Pancreas (tissue), 10 donors: ENCODE data around the gene SLC7A9. TPM values are rescaled to one million over a fixed set of nuclear protein-coding genes. Genes with fewer than 3 reads are reported as not detected.
A peak's percentile ranks its signal among the peaks of the same experiment; 100 is the strongest.
"Not testable (repeated sequence)": the region's sequence is repeated elsewhere in the genome, so short reads cannot be mapped to it uniquely, and the experiment has no call there.

Experiments
- ATAC-seq, 4 donors: fragments of 200-7000 bp; cut with Tn5 transposase; one replicate each; pipeline versions ENCODE4 v1.8.0 to v1.9.1; 2020; ENCODE audit warnings: mild to moderate bottlenecking in 4 of 4, moderate library complexity in 4 of 4
- DNase-seq, 6 donors: peaks; one replicate each; pipeline ENCODE4 v3.0.0-alpha.2; 2020
- FAIRE-seq: peaks from 2 replicates; lab custom pipeline; 2012; peaks lifted over from hg19 to GRCh38; lab: Jason Lieb, UNC
- H3K27ac ChIP-seq, 4 donors: fragments of 200-600 bp; sonication (generic); 1 replicate in 3 of 4; 2 replicates in 1 of 4; pipeline versions ENCODE4 v1.5.0 to v1.8.0; 2020
- H3K27me3 ChIP-seq, 4 donors: fragments of 200-600 bp; one replicate each; pipeline ENCODE4 v1.8.0; 2021
- H3K36me3 ChIP-seq, 3 donors: fragments of 200-600 bp; sonication (generic) in 1 of 3; one replicate each; pipeline versions ENCODE4 v1.5.0 to v1.8.0; 2020 to 2021
- H3K4me1 ChIP-seq, 3 donors: fragments of 200-600 bp; one replicate each; pipeline ENCODE4 v1.8.0; 2021
- H3K4me3 ChIP-seq, 4 donors: fragments of 200-600 bp; sonication (generic) in 2 of 4; one replicate each; pipeline versions ENCODE4 v1.5.0 to v1.8.0; 2020 to 2021
- H3K9me3 ChIP-seq, 4 donors: fragments of 200-600 bp; one replicate each; pipeline ENCODE4 v1.8.0; 2021
- CTCF ChIP-seq, 4 donors: fragments of 200-600 bp; sonication (generic) in 3 of 4; IDR thresholded peaks; one replicate each; pipeline versions ENCODE4 v1.5.0 to v1.8.0; 2021; ENCODE audit warnings: antibody characterized with exemption in 4 of 4
- WGBS, 2 donors: extraction: QIAGEN DNeasy Blood & Tissue Kit; methylation state at CpG; one replicate each; pipeline ENCODE4 v1.1.7; 2013; 5-methylcytosine and 5-hydroxymethylcytosine counted together
- intact Hi-C, 3 donors: fragments of 100-400 bp; cut with DNase I; formaldehyde crosslinking; loops; one replicate each; pipeline versions ENCODE4 v1.11.1 to v1.14.2; 2022
- polyA plus RNA-seq, 2 donors: library from polyadenylated mRNA; stranded (reverse); fragments of 200-250 nt; gene quantifications; one replicate each; pipeline ENCODE4 v1.2.3, GENCODE V29; 2013
- total RNA-seq, 6 donors: library from RNA; stranded (reverse); fragmentation: NEBNext Ultra II Directional in 4 of 6; extraction: Animal tissue kit (Norgen Biotek cat#: 25700) in 4 of 6; gene quantifications; one replicate each; pipeline versions ENCODE4 v1.2.1 to v1.2.4, GENCODE V29; 2021 to 2023
- donor health status: healthy with polysubstance abuse.
- donor health status: DM: no; HTN: no; CAD: no; lungs with moderate emphysema.
- donor health status: DM: no; HTN: no; CAD: no.
- donor health status: control.
- donor health status: control.
- donor health status: Bipolar disorder and iron deficiency.
- donor health status: DM: yes; HTN: yes; CAD: no.
- donor health status: DM: no; HTN: no; CAD: no.
- donor health status: DM: no; HTN: no; CAD: no.
- donor health status: DM: yes; HTN: yes; CAD: no.

The SLC7A9 gene
- total and polyA plus RNA-seq, 8 donors: 0.08 to 1.1 (median 0.28) TPM; not detected in 3

- Histone ChIP-seq H3K4me1 (no peaks in the 10 kb centered on the region), H3K4me3 (no peak overlapping the region), H3K27ac (no peak overlapping the region), H3K9me3 (no peaks in the 10 kb centered on the region), H3K27me3 (no peaks in the 10 kb centered on the region), H3K36me3 (no peaks in the 10 kb centered on the region)
- intact Hi-C loops: no loop called here
- FAIRE-seq (no peak), DNase-seq (peak in 1 of 6 donors; percentile 2), ATAC-seq (no peak)
- WGBS, 2 donors: 70 to 76% methylated on average over 12 of the region's 12 CpGs
- no peak for TF ChIP-seq CTCF (IDR thresholded peaks at IDR 0.05)
These were observed 1.4 kb upstream of the SLC7A9 start for GRCh38 chr19:32870981-32871451.

- no peaks in the 10 kb centered on the region for H3K9me3 ChIP-seq
These were observed 503 bp upstream of the SLC7A9 start for GRCh38 chr19:32869966-32870573.

GRCh38 chr19:32868206-32868950 lies 1.2 kb downstream of the SLC7A9 start:
- no peak for TF ChIP-seq CTCF (IDR thresholded peaks at IDR 0.05)
- no peak for DNase-seq
- H3K9me3 ChIP-seq: no peaks in the 10 kb centered on the region

More at GRCh38 chr19:32869966-32870573, 503 bp upstream of the SLC7A9 start:
- intact Hi-C loops: no loop called here
- 79 to 81% methylated on average over 18 of the region's 18 CpGs for WGBS, 2 donors
- H3K4me1 ChIP-seq: no peaks in the 10 kb centered on the region
- H3K4me3 ChIP-seq: no peak overlapping the region
- ATAC-seq: no peak
- TF ChIP-seq CTCF (IDR thresholded peaks at IDR 0.05): no peak
- no peaks in the 10 kb centered on the region for H3K27me3 ChIP-seq
- H3K36me3 ChIP-seq: no peaks in the 10 kb centered on the region
- no peak for DNase-seq
- H3K27ac ChIP-seq: no peak overlapping the region
- no peak for FAIRE-seq

GRCh38 chr19:32867436-32867835 lies 2.1 kb downstream of the SLC7A9 start:
- ATAC-seq, FAIRE-seq: not testable (repeated sequence)
- WGBS, 2 donors: 88 to 97% methylated on average over 9 of the region's 9 CpGs

More at GRCh38 chr19:32868206-32868950, 1.2 kb downstream of the SLC7A9 start:
- intact Hi-C loops: no loop called here
- no peak for FAIRE-seq
- no peak overlapping the region for H3K4me3 ChIP-seq
- H3K36me3 ChIP-seq: no peaks in the 10 kb centered on the region
- no peaks in the 10 kb centered on the region for H3K27me3 ChIP-seq
- no peaks in the 10 kb centered on the region for H3K4me1 ChIP-seq
- H3K27ac ChIP-seq: no peak overlapping the region
- ATAC-seq: no peak
- 85 to 89% methylated on average over 19 of the region's 19 CpGs for WGBS, 2 donors

GRCh38 chr19:32866564-32867265 lies 2.9 kb downstream of the SLC7A9 start:
- H3K27ac ChIP-seq: no peak overlapping the region
- intact Hi-C loops: no loop called here
- H3K36me3 ChIP-seq: no peaks in the 10 kb centered on the region
- DNase-seq: no peak
- ATAC-seq: no peak
- no peaks in the 10 kb centered on the region for H3K27me3 ChIP-seq
- WGBS, 2 donors: 84 to 85% methylated on average over 11 to 12 of the region's 12 CpGs
- no peaks in the 10 kb centered on the region for H3K4me1 ChIP-seq
- no peak overlapping the region for H3K4me3 ChIP-seq
- no peak for TF ChIP-seq CTCF (IDR thresholded peaks at IDR 0.05)
- FAIRE-seq: no peak
- no peaks in the 10 kb centered on the region for H3K9me3 ChIP-seq

More at GRCh38 chr19:32867436-32867835, 2.1 kb downstream of the SLC7A9 start:
- H3K36me3 ChIP-seq, H3K9me3 ChIP-seq, DNase-seq, H3K4me3 ChIP-seq, H3K4me1 ChIP-seq, H3K27me3 ChIP-seq, H3K27ac ChIP-seq, intact Hi-C loops: not testable (repeated sequence)
